Tibial nerve (tissue), 4 donors: ENCODE results near the gene FBH1. TPM values are rescaled to one million over a fixed set of nuclear protein-coding genes. Genes with fewer than 3 reads are reported as not detected.

Experiments
- DNase-seq, 2 donors: peaks; one replicate each; pipeline ENCODE4 v3.0.0-alpha.2; 2019; ENCODE audit warnings: low spot score in 2 of 2
- H3K27ac ChIP-seq, 4 donors: fragments of 200-600 bp; sonication (generic) in 3 of 4; one replicate each; pipeline ENCODE4 v1.5.1; 2017 to 2019; ENCODE audit warnings: mild to moderate bottlenecking in 1 of 4
- H3K27me3 ChIP-seq, 2 donors: fragments of 200-600 bp; sonication (generic) in 1 of 2; one replicate each; pipeline versions ENCODE4 v1.5.1 to v1.6.0; 2017 to 2019
- H3K36me3 ChIP-seq, 3 donors: fragments of 200-600 bp; sonication (generic); one replicate each; pipeline ENCODE4 v1.5.1; 2018 to 2019
- H3K4me1 ChIP-seq, 4 donors: fragments of 200-600 bp; sonication (generic) in 3 of 4; one replicate each; pipeline ENCODE4 v1.5.1; 2017 to 2019
- H3K4me3 ChIP-seq, 4 donors: fragments of 200-600 bp; sonication (generic) in 3 of 4; one replicate each; pipeline ENCODE4 v1.5.1; 2017 to 2019; ENCODE audit warnings: mild to moderate bottlenecking in 1 of 4, moderate library complexity in 1 of 4
- H3K9me3 ChIP-seq, 4 donors: fragments of 200-600 bp; sonication (generic) in 3 of 4; one replicate each; pipeline ENCODE4 v1.5.1; 2017 to 2019
- CTCF ChIP-seq, 5 experiments: fragments of 200-600 bp in 3 of 5; fragments of 450-650 bp in 2 of 5; sonication (generic) in 3 of 5; IDR thresholded peaks; one replicate each; pipeline ENCODE4 v1.5.1; 2016 to 2019; ENCODE audit warnings: antibody characterized with exemption in 5 of 5, mild to moderate bottlenecking in 3 of 5, moderate library complexity in 2 of 5
- EP300 ChIP-seq, 2 donors: sonication (generic); formaldehyde crosslinking; IDR thresholded peaks; one replicate each; pipeline ENCODE4 v1.6.1; 2017; ENCODE audit warnings: antibody characterized with exemption in 2 of 2, mild to moderate bottlenecking in 1 of 2
- POLR2A ChIP-seq, 2 donors: fragments of 450-650 bp; IDR thresholded peaks; one replicate each; pipeline ENCODE4 v1.6.1; 2017; ENCODE audit warnings: antibody characterized with exemption in 2 of 2, mild to moderate bottlenecking in 2 of 2, moderate library complexity in 2 of 2
- WGBS, 2 donors: methylation state at CpG; one replicate each; pipeline ENCODE4 v1.1.5; 2018; 5-methylcytosine and 5-hydroxymethylcytosine counted together
- total RNA-seq, 4 donors: library from RNA; depleted of rRNA; stranded (reverse); fragments of >200 nt; gene quantifications; one replicate each; pipeline ENCODE4 v1.1.0, GENCODE V29; 2016

FBH1 gene
- total RNA-seq, 4 donors from 2014 or later = 64.0 to 109 (median 96.6) TPM

GRCh38 chr10:5968037-5968680 lies 78.1 kb downstream of the FBH1 start:
- DNase-seq = no peak
- Histone ChIP-seq H3K4me3 (no peak overlapping the region), H3K9me3 (no peaks in the 10 kb centered on the region), H3K36me3 (no peaks in the 10 kb centered on the region), H3K27ac (no peak overlapping the region), H3K27me3 (no peaks in the 10 kb centered on the region), H3K4me1 (peaks cover 0 to 15% (median 0%) of the 10 kb centered on the region in 4 donors)
- 83 to 92% methylated on average over 5 of the region's 5 CpGs for WGBS, 2 donors
- TF ChIP-seq POLR2A (IDR thresholded peaks at IDR 0.05) = no peak
- TF ChIP-seq CTCF (IDR thresholded peaks at IDR 0.05) = no peak

GRCh38 chr10:5968681-5969453 lies 78.8 kb downstream of the FBH1 start:
- no peak overlapping the region for H3K4me3 ChIP-seq
- no peaks in the 10 kb centered on the region for H3K9me3 ChIP-seq
- H3K36me3 ChIP-seq = no peaks in the 10 kb centered on the region
- H3K27me3 ChIP-seq = no peaks in the 10 kb centered on the region
- TF ChIP-seq POLR2A (IDR thresholded peaks at IDR 0.05) = no peak
- TF ChIP-seq EP300 (IDR thresholded peaks at IDR 0.05) = no peak
- TF ChIP-seq CTCF (IDR thresholded peaks at IDR 0.05) = no peak
- peaks cover 0 to 18% (median 0%) of the 10 kb centered on the region in 4 donors for H3K4me1 ChIP-seq
- no peak overlapping the region for H3K27ac ChIP-seq
- WGBS, 2 donors = 88 to 94% methylated on average over 9 of the region's 9 CpGs
- no peak for DNase-seq

GRCh38 chr10:5970066-5970465 lies 80.0 kb downstream of the FBH1 start:
- TF ChIP-seq POLR2A (IDR thresholded peaks at IDR 0.05) (no peak), EP300 (IDR thresholded peaks at IDR 0.05) (no peak), CTCF (IDR thresholded peaks at IDR 0.05) (no peak)
- H3K9me3 ChIP-seq = no peaks in the 10 kb centered on the region
- WGBS, 2 donors = 92 to 93% methylated on average over 2 of the region's 2 CpGs

GRCh38 chr10:5970527-5970926 lies 80.5 kb downstream of the FBH1 start:
- no peak for DNase-seq
- peak overlapping the region in 2 of 4 donors; percentile 33 to 35 for H3K27ac ChIP-seq
- no peak overlapping the region for H3K4me3 ChIP-seq
- TF ChIP-seq POLR2A (IDR thresholded peaks at IDR 0.05) (no peak), EP300 (IDR thresholded peaks at IDR 0.05) (no peak), CTCF (IDR thresholded peaks at IDR 0.05) (no peak)
- no peaks in the 10 kb centered on the region for H3K27me3 ChIP-seq
- H3K36me3 ChIP-seq = no peaks in the 10 kb centered on the region
- H3K4me1 ChIP-seq = peaks cover 0 to 27% (median 0%) of the 10 kb centered on the region in 4 donors
- WGBS, 2 donors = 87 to 88% methylated on average over 3 of the region's 3 CpGs
- no peaks in the 10 kb centered on the region for H3K9me3 ChIP-seq

More at GRCh38 chr10:5970066-5970465, 80.0 kb downstream of the FBH1 start:
- Histone ChIP-seq H3K4me3 (no peak overlapping the region), H3K4me1 (peaks cover 0 to 22% (median 0%) of the 10 kb centered on the region in 4 donors), H3K27me3 (no peaks in the 10 kb centered on the region), H3K27ac (no peak overlapping the region), H3K36me3 (no peaks in the 10 kb centered on the region)
- DNase-seq = no peak

- Histone ChIP-seq H3K4me1 (peaks cover 0 to 30% (median 4%) of the 10 kb centered on the region in 4 donors), H3K9me3 (no peaks in the 10 kb centered on the region), H3K27me3 (no peaks in the 10 kb centered on the region), H3K27ac (peak overlapping the region in 2 of 4 donors; percentile 33 to 35), H3K4me3 (no peak overlapping the region), H3K36me3 (no peaks in the 10 kb centered on the region)
- DNase-seq = no peak
- TF ChIP-seq CTCF (IDR thresholded peaks at IDR 0.05) (no peak), POLR2A (IDR thresholded peaks at IDR 0.05) (no peak), EP300 (IDR thresholded peaks at IDR 0.05) (peak in 1 of 2 donors; percentile 78)
- WGBS, 2 donors = 73 to 80% methylated on average over 8 of the region's 8 CpGs
Measured at GRCh38 chr10:5971315-5971832, 81.3 kb downstream of the FBH1 start.
